HepG2 (cell line): ENCODE results near the gene DDI2. TPM values are rescaled to one million over a fixed set of nuclear protein-coding genes. Genes with fewer than 3 reads are reported as not detected.
A peak's percentile ranks its signal among the peaks of the same experiment; 100 is the strongest.

Source experiments
- ARID2 ChIP-seq: sonication (generic); formaldehyde crosslinking; IDR thresholded peaks from 2 replicates; pipeline ENCODE4 v1.8.1; 2022; ENCODE audit warnings: mild to moderate bottlenecking, missing genetic modification reagents, borderline replicate concordance
- BCL6 ChIP-seq: IDR thresholded peaks from 2 replicates; pipeline ENCODE4 v1.6.1; 2016; ENCODE audit warnings: missing genetic modification reagents, missing compliant biosample characterization
- DDIT3 ChIP-seq: sonication (generic); formaldehyde crosslinking; IDR thresholded peaks from 2 replicates; pipeline ENCODE4 v1.4.0; 2020; ENCODE audit warnings: mild to moderate bottlenecking, missing genetic modification reagents
- DPF2 ChIP-seq: sonication (generic); formaldehyde crosslinking; IDR thresholded peaks from 2 replicates; pipeline ENCODE4 v1.4.0; 2020; ENCODE audit warnings: mild to moderate bottlenecking, low read depth, missing genetic modification reagents, borderline replicate concordance
- ETS1 ChIP-seq: sonication (generic); formaldehyde crosslinking; IDR thresholded peaks from 2 replicates; pipeline ENCODE4 v1.4.0; 2020; ENCODE audit warnings: missing genetic modification reagents
- HOXA7 ChIP-seq: sonication (generic); formaldehyde crosslinking; IDR thresholded peaks from 2 replicates; pipeline ENCODE4 v1.8.1; 2022; ENCODE audit warnings: mild to moderate bottlenecking, missing genetic modification reagents, moderate library complexity
- MTA1 ChIP-seq: sonication (generic); formaldehyde crosslinking; IDR thresholded peaks from 2 replicates; pipeline ENCODE4 v1.4.0; 2020; ENCODE audit warnings: missing genetic modification reagents, mild to moderate bottlenecking, borderline replicate concordance
- MTA3 ChIP-seq: sonication (generic); formaldehyde crosslinking; IDR thresholded peaks from 2 replicates; pipeline ENCODE4 v1.4.0; 2020; ENCODE audit warnings: missing genetic modification reagents
- NR2F6 ChIP-seq, 2 experiments: IDR thresholded peaks; 2 replicates each; pipeline ENCODE4 v1.6.1; 2016; ENCODE audit warnings: antibody characterized with exemption in 1 of 2, mild to moderate bottlenecking in 1 of 2
- PLSCR1 ChIP-seq: sonication (generic); formaldehyde crosslinking; IDR thresholded peaks from 2 replicates; pipeline ENCODE4 v1.5.0; 2020; ENCODE audit warnings: missing genetic modification reagents, mild to moderate bottlenecking, borderline replicate concordance
- PRPF4 ChIP-seq: fragments of 200-400 bp; formaldehyde crosslinking; IDR thresholded peaks from 2 replicates; pipeline ENCODE4 v1.6.1; 2016; ENCODE audit warnings: low read length, low read depth; ENCODE audit not compliant: poor library complexity, severe bottlenecking
- RARA ChIP-seq: IDR thresholded peaks from 2 replicates; pipeline ENCODE4 v1.6.1; 2016; ENCODE audit warnings: missing genetic modification reagents, missing compliant biosample characterization
- RORA ChIP-seq: sonication (generic); formaldehyde crosslinking; IDR thresholded peaks from 2 replicates; pipeline ENCODE4 v1.5.0; 2020; ENCODE audit warnings: mild to moderate bottlenecking, missing genetic modification reagents, moderate library complexity
- SMYD3 ChIP-seq: sonication (generic); formaldehyde crosslinking; IDR thresholded peaks from 2 replicates; pipeline ENCODE4 v1.8.1; 2023; ENCODE audit warnings: mild to moderate bottlenecking, missing genetic modification reagents
- SP1 ChIP-seq, 2 experiments: fragments of 450-650 bp in 1 of 2; sonication (generic) in 1 of 2; formaldehyde crosslinking in 1 of 2; IDR thresholded peaks; 2 replicates each; pipeline versions ENCODE4 v1.4.0 to v1.6.1; 2016 to 2020; ENCODE audit warnings: missing genetic modification reagents in 1 of 2
- ZBED4 ChIP-seq: sonication (generic); formaldehyde crosslinking; IDR thresholded peaks from 2 replicates; pipeline ENCODE4 v1.4.0; 2020; ENCODE audit warnings: missing genetic modification reagents, borderline replicate concordance
- ZBTB8A ChIP-seq: sonication (generic); formaldehyde crosslinking; IDR thresholded peaks from 2 replicates; pipeline ENCODE4 v1.4.0; 2020; ENCODE audit warnings: mild to moderate bottlenecking, low read depth, missing genetic modification reagents, borderline replicate concordance
- ZNF101 ChIP-seq: sonication (generic); formaldehyde crosslinking; IDR thresholded peaks from 2 replicates; pipeline ENCODE4 v1.4.0; 2020; ENCODE audit warnings: mild to moderate bottlenecking, low read depth, missing genetic modification reagents, borderline replicate concordance
- ZNF207 ChIP-seq: fragments of 450-650 bp; IDR thresholded peaks from 2 replicates; pipeline ENCODE4 v1.6.1; 2016; ENCODE audit warnings: antibody characterized with exemption, borderline replicate concordance
- ZNF230 ChIP-seq: sonication (generic); formaldehyde crosslinking; IDR thresholded peaks from 2 replicates; pipeline ENCODE4 v1.4.0; 2020; ENCODE audit warnings: mild to moderate bottlenecking, missing genetic modification reagents
- ZNF235 ChIP-seq: sonication (generic); formaldehyde crosslinking; IDR thresholded peaks from 2 replicates; pipeline ENCODE4 v1.8.1; 2023; ENCODE audit warnings: mild to moderate bottlenecking, missing genetic modification reagents, borderline replicate concordance
- ZNF543 ChIP-seq: sonication (generic); formaldehyde crosslinking; IDR thresholded peaks from 2 replicates; pipeline ENCODE4 v1.4.0; 2020; ENCODE audit warnings: mild to moderate bottlenecking, missing genetic modification reagents
- ZNF558 ChIP-seq: sonication (generic); formaldehyde crosslinking; IDR thresholded peaks from 2 replicates; pipeline ENCODE4 v1.9.0; 2022; ENCODE audit warnings: mild to moderate bottlenecking, missing genetic modification reagents, borderline replicate concordance
- ZNF598 ChIP-seq: sonication (generic); formaldehyde crosslinking; IDR thresholded peaks from 2 replicates; pipeline ENCODE4 v1.5.1; 2020; ENCODE audit warnings: mild to moderate bottlenecking, missing genetic modification reagents, borderline replicate concordance
- ZNF619 ChIP-seq: sonication (generic); formaldehyde crosslinking; IDR thresholded peaks from 2 replicates; pipeline ENCODE4 v1.4.0; 2020; ENCODE audit warnings: mild to moderate bottlenecking, missing genetic modification reagents
- ZNF790 ChIP-seq: sonication (generic); formaldehyde crosslinking; IDR thresholded peaks from 2 replicates; pipeline ENCODE4 v1.8.0; 2022; ENCODE audit warnings: missing genetic modification reagents, mild to moderate bottlenecking, borderline replicate concordance
- polyA plus RNA-seq, 8 experiments: library from polyadenylated mRNA; depleted of rRNA in 3 of 8; stranded (reverse) in 7 of 8; unstranded in 1 of 8; fragments of >200 nt; fragmentation: Illumina TruSeq in 4 of 8; extraction: Trizol in 4 of 8; gene quantifications; 2 replicates each; pipeline versions ENCODE4 v1.2.1 to v1.2.3, GENCODE V29; 2011 to 2016; ENCODE audit warnings: low read depth in 4 of 8, missing spikeins in 1 of 8, mixed read lengths in 1 of 8; ENCODE audit not compliant: insufficient read depth in 1 of 8
- total RNA-seq, 5 experiments: library from RNA; depleted of rRNA; stranded (reverse); fragments of >200 nt; fragmentation: Illumina TruSeq; extraction: Trizol; gene quantifications; 2 replicates each; pipeline ENCODE4 v1.2.3, GENCODE V29; 2016; ENCODE audit warnings: low read depth in 1 of 5

Gene DDI2
- total and polyA plus RNA-seq, 2 of the 13 experiments (the other 11 are each of a cell fraction or from before 2014, with no cell fraction given) = 8.5 to 25.7 TPM

GRCh38 chr1:15610167-15610566 lies 7.1 kb upstream of the DDI2 start (continued):
- TF ChIP-seq ETS1 (CRISPR knock-in tag) (no peak), MTA1 (no peak), PRPF4 (no peak), ZBTB8A (no peak), ARID2 (no peak), ZBED4 (CRISPR knock-in tag) (no peak), ZNF558 (CRISPR knock-in tag) (no peak), ZNF230 (CRISPR knock-in tag) (no peak), ZNF543 (CRISPR knock-in tag) (no peak), SMYD3 (CRISPR knock-in tag) (no peak), DDIT3 (no peak), RARA (peak; percentile 89), PLSCR1 (CRISPR knock-in tag) (no peak), ZNF101 (CRISPR knock-in tag) (no peak), BCL6 (CRISPR knock-in tag) (peak; percentile 84), DPF2 (CRISPR knock-in tag) (no peak), ZNF235 (CRISPR knock-in tag) (no peak), ZNF619 (no peak), ZNF790 (no peak), NR2F6 (IDR thresholded peaks at IDR 0.05) (peak; percentile 68), NR2F6 (CRISPR knock-in tag; IDR thresholded peaks at IDR 0.05) (peak; percentile 47; the same call in 1 of the 2 replicates), SP1 (IDR thresholded peaks at IDR 0.05) (no peak), SP1 (CRISPR knock-in tag; IDR thresholded peaks at IDR 0.05) (no peak), ZNF598 (CRISPR knock-in tag) (no peak), ZNF207 (no peak), MTA3 (CRISPR knock-in tag) (no peak), RORA (no peak), HOXA7 (CRISPR knock-in tag) (no peak)
